ENCODE results near the gene NACA2.
"Not testable (repeated sequence)": the region's sequence is repeated elsewhere in the genome, so short reads cannot be mapped to it uniquely, and the experiment has no call there.

Gene NACA2

DNA sequence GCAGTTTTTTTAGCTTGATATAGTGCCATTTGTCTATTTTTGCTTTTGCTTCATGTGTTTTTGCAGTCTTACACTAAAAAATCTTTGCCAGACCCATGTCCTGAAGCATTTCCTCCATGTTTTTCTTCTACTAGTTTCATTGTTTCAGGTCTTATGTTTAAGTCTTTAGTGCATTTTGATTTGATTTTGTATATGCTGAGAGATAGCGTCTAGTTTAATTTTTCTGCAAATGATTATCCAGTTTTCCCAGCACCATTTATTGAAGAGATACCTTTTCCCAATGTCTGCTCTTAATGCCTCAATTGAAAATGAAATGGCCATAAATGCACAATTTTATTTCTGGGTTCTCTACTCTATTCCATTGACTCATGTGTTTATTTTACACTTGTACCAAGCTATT, 40.8 kb upstream of the NACA2 start:
- H3K27ac ChIP-seq: no peak overlapping the region
- no peak for TF ChIP-seq CTCF (conservative IDR thresholded peaks at IDR 0.05)

- H3K27ac ChIP-seq: not testable (repeated sequence)
These were observed 37.1 kb upstream of the NACA2 start for GRCh38 chr17:61628158-61628557.

DNA sequence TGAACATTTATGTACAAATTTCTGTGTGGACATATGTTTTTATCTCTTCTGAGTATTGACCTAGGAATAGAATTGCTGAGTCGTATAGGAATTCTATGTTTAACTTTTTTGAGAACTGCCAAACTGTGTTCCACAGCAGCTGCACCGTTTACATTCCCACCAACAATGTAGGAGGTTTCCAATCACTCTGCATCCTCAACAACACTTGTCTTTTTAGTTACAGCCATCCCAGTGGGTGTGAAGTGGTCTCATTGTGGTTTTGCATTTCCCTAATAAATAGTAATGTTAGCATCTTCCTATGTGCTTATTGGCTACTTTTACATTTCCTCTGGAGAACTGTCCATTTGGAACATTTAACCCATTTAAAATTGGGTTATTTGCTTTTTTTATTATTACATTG, 36.6 kb upstream of the NACA2 start:
- no peak overlapping the region for H3K27ac ChIP-seq
- no peak for TF ChIP-seq CTCF (conservative IDR thresholded peaks at IDR 0.05)

- H3K27ac ChIP-seq: no peak overlapping the region
- TF ChIP-seq CTCF (conservative IDR thresholded peaks at IDR 0.05): no peak
These were observed 36.1 kb upstream of the NACA2 start for GRCh38 chr17:61627125-61627524.

DNA sequence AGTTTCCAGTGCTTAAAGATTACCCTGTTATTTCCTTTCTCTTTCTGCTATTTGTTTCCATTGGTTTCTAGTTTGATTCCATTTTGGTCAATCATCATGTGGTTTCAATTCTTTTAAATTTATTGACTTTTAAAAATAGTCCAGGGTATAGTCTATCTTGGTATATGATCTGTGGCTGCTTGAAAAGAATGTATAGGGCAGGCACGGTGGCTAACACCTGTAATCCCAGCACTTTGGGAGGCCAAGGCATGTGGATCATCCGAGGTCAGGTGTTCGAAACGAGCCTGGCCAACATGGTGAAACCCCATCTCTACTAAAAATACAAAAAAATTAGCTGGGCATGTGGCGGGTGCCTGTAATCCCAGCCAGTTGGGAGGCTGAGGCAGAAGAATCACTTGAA, 34.5 kb upstream of the NACA2 start:
- no peak overlapping the region for H3K27ac ChIP-seq
- no peak for TF ChIP-seq CTCF (conservative IDR thresholded peaks at IDR 0.05)

- no peak for TF ChIP-seq CTCF (conservative IDR thresholded peaks at IDR 0.05)
- H3K27ac ChIP-seq: no peak overlapping the region
These were observed 33.9 kb upstream of the NACA2 start for GRCh38 chr17:61624951-61625350.

GRCh38 chr17:61621317-61621716, 30.3 kb upstream of the NACA2 start:
- TF ChIP-seq CTCF (conservative IDR thresholded peaks at IDR 0.05): no peak
- H3K27ac ChIP-seq: no peak overlapping the region

DNA sequence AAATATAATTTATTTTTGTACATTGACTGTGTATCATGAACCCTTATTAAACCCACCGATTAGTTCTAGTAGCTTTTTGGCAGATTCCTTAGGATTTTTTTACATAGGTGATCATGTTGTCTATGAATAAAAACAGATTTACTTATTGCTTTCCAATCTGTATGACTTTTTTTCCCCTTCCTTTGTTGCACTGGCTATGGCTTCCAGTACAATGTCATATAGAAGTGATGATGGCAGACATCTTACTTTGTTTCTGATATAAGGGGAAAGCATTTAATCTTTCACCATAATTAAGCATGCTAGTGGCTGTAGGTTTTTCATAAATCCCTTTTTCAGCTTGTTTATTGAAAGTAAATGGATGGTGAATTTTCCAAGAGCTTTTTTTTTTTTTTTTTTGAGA, 28.9 kb upstream of the NACA2 start:
- no peak for TF ChIP-seq CTCF (conservative IDR thresholded peaks at IDR 0.05)
- no peak overlapping the region for H3K27ac ChIP-seq
